ENCODE measurements around the gene VCL.
A peak's percentile ranks its signal among the peaks of the same experiment; 100 is the strongest.

The VCL gene

GRCh38 chr10:73965890-73966768 lies 31.8 kb upstream of the VCL start:
- Histone ChIP-seq H3K27ac (peak overlapping the region; percentile 46), H3K9me3 (no peaks in the 10 kb centered on the region), H3K4me3 (ENCODE audit: low read depth in 1 of 2, low read length in 1 of 2) (no peak overlapping the region), H3K36me3 (no peaks in the 10 kb centered on the region), H3K27me3 (no peaks in the 10 kb centered on the region), H3K4me1 (ENCODE audit: control insufficient read depth in 1 of 2, insufficient read depth in 1 of 2, low read depth in 1 of 2, low read length in 1 of 2) (peaks cover 32 to 50% of the 10 kb centered on the region in 2 experiments)
- TF ChIP-seq, protein P1, sequence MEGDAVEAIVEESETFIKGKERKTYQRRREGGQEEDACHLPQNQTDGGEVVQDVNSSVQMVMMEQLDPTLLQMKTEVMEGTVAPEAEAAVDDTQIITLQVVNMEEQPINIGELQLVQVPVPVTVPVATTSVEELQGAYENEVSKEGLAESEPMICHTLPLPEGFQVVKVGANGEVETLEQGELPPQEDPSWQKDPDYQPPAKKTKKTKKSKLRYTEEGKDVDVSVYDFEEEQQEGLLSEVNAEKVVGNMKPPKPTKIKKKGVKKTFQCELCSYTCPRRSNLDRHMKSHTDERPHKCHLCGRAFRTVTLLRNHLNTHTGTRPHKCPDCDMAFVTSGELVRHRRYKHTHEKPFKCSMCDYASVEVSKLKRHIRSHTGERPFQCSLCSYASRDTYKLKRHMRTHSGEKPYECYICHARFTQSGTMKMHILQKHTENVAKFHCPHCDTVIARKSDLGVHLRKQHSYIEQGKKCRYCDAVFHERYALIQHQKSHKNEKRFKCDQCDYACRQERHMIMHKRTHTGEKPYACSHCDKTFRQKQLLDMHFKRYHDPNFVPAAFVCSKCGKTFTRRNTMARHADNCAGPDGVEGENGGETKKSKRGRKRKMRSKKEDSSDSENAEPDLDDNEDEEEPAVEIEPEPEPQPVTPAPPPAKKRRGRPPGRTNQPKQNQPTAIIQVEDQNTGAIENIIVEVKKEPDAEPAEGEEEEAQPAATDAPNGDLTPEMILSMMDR (IDR thresholded peaks at IDR 0.05) = no peak

GRCh38 chr10:73967022-73967429 lies 30.9 kb upstream of the VCL start:
- no peaks in the 10 kb centered on the region for H3K27me3 ChIP-seq
- H3K27ac ChIP-seq = no peak overlapping the region
- H3K36me3 ChIP-seq = no peaks in the 10 kb centered on the region

DNA sequence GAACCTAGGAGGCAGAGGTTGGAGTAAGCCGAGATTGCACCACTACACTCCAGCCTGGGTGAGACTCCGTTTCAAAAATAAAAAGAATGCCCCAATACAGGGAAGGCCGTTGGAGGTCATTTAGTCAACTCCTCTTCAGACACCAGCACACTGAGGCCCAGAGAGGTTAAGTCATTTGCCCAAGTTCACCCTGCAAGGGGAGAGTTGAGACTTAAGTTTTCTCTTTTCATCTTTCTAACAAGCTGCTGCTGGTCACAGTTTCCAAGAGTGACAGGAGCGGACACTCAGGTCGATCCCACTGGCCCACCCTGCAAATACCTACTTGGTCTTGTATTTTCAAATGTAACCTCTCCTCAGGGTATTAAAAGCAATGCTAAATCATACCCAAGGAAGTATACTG lies 30.4 kb upstream of the VCL start:
- Histone ChIP-seq H3K4me1 (ENCODE audit: control insufficient read depth in 1 of 2, insufficient read depth in 1 of 2, low read depth in 1 of 2, low read length in 1 of 2) (peaks cover 32 to 51% of the 10 kb centered on the region in 2 experiments), H3K4me3 (ENCODE audit: low read depth in 1 of 2, low read length in 1 of 2) (no peak overlapping the region), H3K9me3 (no peaks in the 10 kb centered on the region), H3K27ac (peak overlapping the region; percentile 58), H3K36me3 (no peaks in the 10 kb centered on the region), H3K27me3 (no peaks in the 10 kb centered on the region)
- TF ChIP-seq, protein P1 (IDR thresholded peaks at IDR 0.05) = no peak

More at GRCh38 chr10:73967022-73967429, 30.9 kb upstream of the VCL start:
- no peaks in the 10 kb centered on the region for H3K9me3 ChIP-seq
- peaks cover 32 to 51% of the 10 kb centered on the region in 2 experiments for H3K4me1 ChIP-seq (ENCODE audit: control insufficient read depth in 1 of 2, insufficient read depth in 1 of 2, low read depth in 1 of 2, low read length in 1 of 2)
- no peak overlapping the region for H3K4me3 ChIP-seq (ENCODE audit: low read depth in 1 of 2, low read length in 1 of 2)
- TF ChIP-seq, protein P1 (IDR thresholded peaks at IDR 0.05) = no peak

DNA sequence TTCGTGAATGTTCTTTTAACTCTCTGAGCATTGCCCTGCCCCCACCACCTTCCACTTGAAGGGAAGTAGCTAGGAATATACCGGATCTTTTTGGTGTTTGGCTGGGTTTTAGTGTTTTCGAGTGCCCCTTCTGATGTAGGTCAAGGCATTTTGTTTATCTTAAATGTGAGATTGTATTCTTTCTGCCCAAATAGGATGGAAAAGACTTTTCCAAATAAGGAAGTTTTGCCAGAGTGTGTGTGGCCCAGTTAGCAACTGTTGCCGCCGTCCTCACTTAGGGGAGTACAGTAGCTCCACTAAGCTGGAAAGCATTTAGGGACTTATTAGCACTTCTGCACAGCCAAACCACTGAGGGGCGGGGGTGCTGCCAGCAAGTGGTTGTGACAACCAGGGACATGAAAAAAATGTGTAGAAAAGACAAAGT lies 29.8 kb upstream of the VCL start:
- no peaks in the 10 kb centered on the region for H3K27me3 ChIP-seq
- H3K4me1 ChIP-seq (ENCODE audit: control insufficient read depth in 1 of 2, insufficient read depth in 1 of 2, low read depth in 1 of 2, low read length in 1 of 2) = peaks cover 32 to 51% of the 10 kb centered on the region in 2 experiments
- TF ChIP-seq, protein P1 (IDR thresholded peaks at IDR 0.05) = no peak
- H3K9me3 ChIP-seq = no peaks in the 10 kb centered on the region
- peak overlapping the region; percentile 58 for H3K27ac ChIP-seq
- H3K4me3 ChIP-seq (ENCODE audit: low read depth in 1 of 2, low read length in 1 of 2) = no peak overlapping the region
- no peaks in the 10 kb centered on the region for H3K36me3 ChIP-seq

DNA sequence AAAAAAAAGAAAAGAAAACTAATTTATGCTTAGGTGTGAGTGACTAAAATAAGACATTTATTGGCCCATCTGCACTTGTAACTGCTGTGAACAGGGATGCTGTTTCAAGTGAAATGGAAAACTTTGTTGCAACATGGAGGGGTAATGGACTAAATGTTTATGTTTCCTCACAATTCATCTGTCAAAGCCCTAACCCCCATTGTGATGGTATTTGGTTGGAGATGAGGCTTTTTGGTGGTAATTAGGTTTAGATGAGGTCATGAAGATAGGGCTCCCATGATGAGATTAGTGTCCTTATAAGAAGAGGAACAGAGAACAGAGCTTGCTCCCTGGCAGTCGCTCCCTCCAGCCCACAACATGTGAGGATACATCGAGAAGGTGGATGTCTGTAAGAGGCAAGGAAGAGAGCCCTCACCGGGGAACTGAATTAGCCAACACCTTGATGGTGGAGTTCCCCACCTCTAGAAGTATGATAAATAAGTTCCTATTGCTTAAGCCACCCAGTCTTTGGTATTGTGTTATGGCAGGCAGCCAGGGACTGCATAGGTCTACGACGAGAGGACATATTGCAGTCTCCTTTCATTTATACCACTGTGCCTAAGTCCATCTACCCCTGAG lies 28.6 kb upstream of the VCL start:
- Histone ChIP-seq H3K4me3 (ENCODE audit: low read depth in 1 of 2, low read length in 1 of 2) (no peak overlapping the region), H3K27me3 (no peaks in the 10 kb centered on the region), H3K36me3 (no peaks in the 10 kb centered on the region), H3K27ac (peak overlapping the region; percentile 56), H3K4me1 (ENCODE audit: control insufficient read depth in 1 of 2, insufficient read depth in 1 of 2, low read depth in 1 of 2, low read length in 1 of 2) (peaks cover 32 to 51% of the 10 kb centered on the region in 2 experiments), H3K9me3 (no peaks in the 10 kb centered on the region)
- TF ChIP-seq, protein P1 (IDR thresholded peaks at IDR 0.05) = no peak

Data from neutrophil (primary cell).